ENCODE data around the gene NAP1L4. TPM values are rescaled to one million over a fixed set of nuclear protein-coding genes. Genes with fewer than 3 reads are reported as not detected.

The NAP1L4 gene
- total RNA-seq, 1 experiment from 2014 or later = 212 TPM

GRCh38 chr11:2968341-2968900, 23.7 kb downstream of the NAP1L4 start:
- Histone ChIP-seq H2BK20ac (ENCODE audit: low read depth, low read length, poor library complexity, severe bottlenecking) (no peak overlapping the region), H2AK5ac (ENCODE audit: insufficient read length, low read length) (no peak overlapping the region), H2BK12ac (ENCODE audit: insufficient read length, low read depth, low read length) (no peak overlapping the region), H3K27ac (ENCODE audit: insufficient read length, low read depth, low read length) (no peak overlapping the region), H3K56ac (ENCODE audit: insufficient read length, low read depth, low read length) (no peak overlapping the region), H4K5ac (ENCODE audit: insufficient read length, low read depth, low read length) (no peak overlapping the region), H2BK5ac (ENCODE audit: insufficient read length, low read length) (no peak overlapping the region), H3K9me3 (ENCODE audit: control insufficient read depth, low read depth, low read length) (no peaks in the 10 kb centered on the region), H4K91ac (ENCODE audit: insufficient read length, low read depth, low read length) (no peak overlapping the region), H3T11ph (ENCODE audit: low read length) (no peak overlapping the region), H2BK15ac (ENCODE audit: low read depth, low read length) (no peak overlapping the region), H3K79me2 (ENCODE audit: insufficient read depth, low read length) (peaks cover 4% of the 10 kb centered on the region; the same call in 1 of the 2 replicates), H2BK120ac (ENCODE audit: low read depth, low read length, poor library complexity, severe bottlenecking) (no peak overlapping the region), H3K4me2 (ENCODE audit: insufficient read depth, insufficient read length, low read length) (no peak overlapping the region), H3K9ac (ENCODE audit: extremely low read depth, insufficient read length, low read length) (no peak overlapping the region), H4K20me1 (ENCODE audit: control insufficient read depth, insufficient read depth, insufficient read length) (no peaks in the 10 kb centered on the region), H3K23ac (ENCODE audit: insufficient read length, low read depth, low read length) (no peak overlapping the region), H3K14ac (ENCODE audit: insufficient read depth, low read length) (no peak overlapping the region), H3K4ac (ENCODE audit: low read depth, low read length) (no peak overlapping the region), H3K18ac (ENCODE audit: insufficient read length, low read depth, low read length) (no peak overlapping the region), H2AFZ (ENCODE audit: low read length) (no peak overlapping the region), H3K79me1 (ENCODE audit: insufficient read depth, low read depth, low read length, poor library complexity, severe bottlenecking) (peaks cover 5% of the 10 kb centered on the region), H3K27me3 (ENCODE audit: insufficient read depth, low read length) (no peaks in the 10 kb centered on the region), H4K8ac (replicated peaks; ENCODE audit: insufficient read length, low read depth, low read length) (no peak overlapping the region), H3K23me2 (ENCODE audit: insufficient read length, low read depth, low read length, poor library complexity, severe bottlenecking) (no peaks in the 10 kb centered on the region), H3K4me1 (ENCODE audit: insufficient read depth, low read length) (no peaks in the 10 kb centered on the region)
- H3K4me1 Mint-ChIP-seq = peaks cover 0 to 1% of the 10 kb centered on the region in 2 experiments; a peak in 1 of 4 replicates
- H3K4me3 Mint-ChIP-seq = no peak overlapping the region
- no peak for DNase-seq
- H3K27me3 Mint-ChIP-seq (ENCODE audit: low read depth) = no peaks in the 10 kb centered on the region
- no peaks in the 10 kb centered on the region for H3K9me3 Mint-ChIP-seq
- no peak overlapping the region for H3K27ac Mint-ChIP-seq
- TF ChIP-seq CTCF (conservative IDR thresholded peaks at IDR 0.05) = no peak
- no CpG with 5 or more reads among the region's 6 CpGs for WGBS (ENCODE audit: extremely low coverage, insufficient read length, low lambda C conversion rate)
- peaks cover 72 to 95% (median 93%) of the 10 kb centered on the region in 3 experiments for H3K36me3 Mint-ChIP-seq (ENCODE audit: insufficient read depth in 1 of 3, low read depth in 3 of 3)

All from H9 (cell line).